ENCODE data around the gene RCBTB2.
"Not testable (repeated sequence)": the region's sequence is repeated elsewhere in the genome, so short reads cannot be mapped to it uniquely, and the experiment has no call there.

RCBTB2 gene

DNA sequence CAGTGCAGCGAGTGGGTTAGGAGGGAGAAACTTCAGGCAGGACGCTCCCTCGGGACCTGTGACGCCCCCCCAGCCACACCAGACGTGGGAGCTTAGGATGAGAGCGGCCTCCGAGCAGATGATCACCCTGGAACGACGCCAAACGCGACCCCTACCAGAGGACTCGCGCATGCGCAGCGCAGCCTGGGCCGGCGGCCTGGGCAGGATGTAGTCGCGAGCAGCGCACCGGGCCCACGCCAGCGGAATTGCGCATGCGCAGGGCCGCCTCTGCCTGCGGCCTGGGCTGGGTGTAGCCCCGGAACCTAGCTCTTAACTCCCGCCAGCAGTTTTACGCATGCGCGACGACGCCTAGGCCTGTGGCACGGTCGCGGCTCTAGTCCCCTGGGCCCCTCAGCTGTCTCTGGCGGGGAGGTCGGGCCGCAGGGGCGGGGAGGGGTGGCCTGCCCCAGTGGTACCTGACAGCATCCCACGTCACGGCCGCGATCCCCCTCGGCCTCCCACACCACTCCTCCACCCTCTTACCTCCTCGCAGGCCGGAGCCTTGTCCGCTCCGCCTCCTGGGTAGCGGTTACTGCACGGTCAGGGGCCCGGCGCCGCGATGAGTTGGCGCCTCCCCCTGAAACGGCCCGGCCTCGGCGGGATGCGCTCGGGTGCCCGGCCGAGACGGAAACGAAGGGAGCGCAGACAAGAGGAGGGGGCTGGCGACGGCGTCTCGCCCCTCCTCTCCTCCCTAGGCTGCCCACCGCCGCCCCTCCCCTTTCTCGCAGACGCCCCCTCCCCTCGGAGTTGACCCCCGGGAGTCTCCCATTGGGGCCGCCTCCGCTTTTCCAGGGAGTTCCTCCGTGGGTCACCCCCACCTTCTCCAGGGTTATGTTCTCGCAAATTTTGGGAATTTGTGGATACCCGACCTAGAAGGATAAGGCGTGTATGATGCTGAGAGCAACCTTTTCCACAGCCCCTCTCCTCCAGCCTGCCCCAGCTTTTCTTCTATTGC lies at the start of gene RCBTB2:
TSS of gene RCBTB2 (minus strand) at position 575 of the 994 bp plus-strand sequence. CDS start 11,141 bp downstream, outside the sequence.
- DNase-seq (ENCODE audit: low read depth, low spot score) = peak; percentile 79

DNA sequence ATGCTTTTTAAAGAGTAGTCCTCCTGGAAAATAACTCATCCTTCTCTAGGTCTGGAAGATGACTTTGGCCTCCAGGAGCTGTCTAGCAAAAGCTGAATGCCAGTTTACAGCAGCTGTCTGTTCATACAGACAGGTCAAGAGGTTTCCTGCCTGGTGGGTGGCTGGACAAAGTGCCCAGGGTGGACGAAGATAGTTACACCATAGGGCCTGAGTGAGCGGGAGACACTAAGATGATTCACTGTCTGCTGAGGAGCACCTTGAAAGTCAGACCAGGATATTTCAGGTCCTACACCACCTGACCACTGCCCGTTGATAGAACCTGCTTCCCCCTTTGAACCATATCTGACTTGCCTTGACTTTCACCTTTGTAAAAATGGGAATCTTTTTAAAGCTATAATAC lies 49.2 kb upstream of the RCBTB2 start:
- DNase-seq (ENCODE audit: low read depth, low spot score) = no peak

DNA sequence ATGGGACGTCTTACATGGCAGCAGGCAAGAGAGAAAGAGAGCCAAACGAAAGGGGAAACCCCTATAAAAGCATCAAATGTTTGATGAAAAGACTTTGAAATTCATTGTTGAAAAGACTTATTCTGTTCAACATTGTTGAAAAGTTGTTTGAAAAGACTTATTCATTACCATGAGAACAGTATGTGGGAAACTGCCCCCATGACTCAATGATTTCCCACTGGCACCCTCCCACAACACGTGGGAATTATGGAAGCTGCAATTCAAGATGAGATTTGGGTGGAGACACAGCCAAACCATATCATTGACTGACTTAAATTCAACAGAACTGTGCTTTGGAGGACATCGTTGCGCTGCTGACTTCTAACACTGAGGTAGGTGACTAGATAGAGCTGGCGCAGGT lies 48.0 kb upstream of the RCBTB2 start:
- DNase-seq (ENCODE audit: low read depth, low spot score) = no peak

DNA sequence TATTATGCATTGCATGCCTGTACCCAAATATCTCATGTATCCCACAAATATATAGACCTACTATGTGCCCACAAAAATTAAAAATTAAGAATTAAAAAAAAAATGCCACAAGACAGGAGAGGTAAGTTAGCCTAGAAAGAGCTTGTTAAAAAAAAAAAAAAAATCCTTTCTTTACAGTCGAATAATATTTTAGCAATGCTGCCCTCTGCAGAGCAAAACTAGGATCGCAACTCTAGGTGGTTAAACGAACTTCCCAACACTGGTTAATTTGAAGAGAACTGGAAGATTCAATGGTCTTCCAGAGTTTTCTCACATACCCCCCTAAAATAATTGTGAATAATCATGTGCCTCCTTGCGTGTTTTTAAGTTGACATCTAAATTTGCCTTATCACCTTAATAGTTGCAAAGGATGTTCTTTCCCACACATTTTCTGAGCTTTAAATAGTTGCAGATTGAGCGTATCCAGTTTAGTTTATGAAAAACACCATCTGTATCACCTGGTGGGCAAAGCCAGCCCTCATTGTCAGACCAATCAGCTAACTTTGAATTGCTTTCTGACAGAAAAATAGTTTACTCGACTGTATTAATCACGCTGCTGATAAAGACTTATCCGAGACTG lies 47.4 kb upstream of the RCBTB2 start:
- DNase-seq (ENCODE audit: low read depth, low spot score) = no peak

DNA sequence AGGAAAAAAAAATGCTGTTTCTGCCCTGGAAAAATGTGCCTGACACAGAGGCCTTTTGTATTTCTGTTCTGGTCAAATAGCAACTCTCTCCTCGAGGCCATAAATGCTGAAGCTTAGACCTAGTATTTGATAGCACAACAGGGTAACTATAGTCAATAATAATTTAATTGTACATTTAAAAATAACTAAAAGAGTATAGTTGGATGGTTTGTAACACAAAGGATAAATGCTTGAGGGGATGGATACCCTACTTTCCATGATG lies 47.0 kb upstream of the RCBTB2 start:
- not testable (repeated sequence) for DNase-seq (ENCODE audit: low read depth, low spot score)

DNA sequence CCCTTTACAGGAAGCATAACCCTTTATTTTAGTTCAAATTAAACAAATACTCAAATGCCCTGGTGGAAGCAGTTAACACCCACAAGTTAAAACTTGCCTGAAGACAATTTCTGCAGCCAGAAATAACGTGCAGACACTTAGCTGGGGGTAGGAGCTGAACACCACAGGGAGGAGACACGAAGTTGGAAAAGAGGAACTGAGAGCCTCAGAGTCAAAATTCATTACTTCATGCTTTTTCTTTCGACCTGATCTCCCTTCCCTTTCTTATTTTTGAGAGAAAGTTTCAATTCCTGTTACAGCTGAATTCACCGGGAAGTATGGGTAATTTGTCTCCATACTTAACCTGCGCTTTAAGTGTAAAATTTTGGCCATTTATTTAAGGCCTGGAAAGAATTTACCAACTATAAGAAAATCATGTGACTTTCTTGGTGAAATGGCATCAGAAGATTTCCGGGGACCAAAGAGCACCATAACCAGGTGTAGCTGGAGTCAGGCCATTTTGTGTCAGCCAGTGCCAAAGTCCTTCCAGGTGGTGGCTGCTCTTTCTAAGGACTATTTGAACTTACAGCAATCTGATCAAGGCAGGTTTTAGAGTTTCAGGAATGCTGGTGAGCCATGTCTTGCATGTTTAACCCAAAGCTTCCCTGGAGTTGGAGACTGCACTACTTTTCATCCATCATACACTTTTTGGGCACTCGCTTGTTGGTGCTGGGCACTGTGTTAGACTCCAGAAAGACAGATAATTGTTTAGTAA lies 46.5 kb upstream of the RCBTB2 start:
- no peak for DNase-seq (ENCODE audit: low read depth, low spot score)

DNA sequence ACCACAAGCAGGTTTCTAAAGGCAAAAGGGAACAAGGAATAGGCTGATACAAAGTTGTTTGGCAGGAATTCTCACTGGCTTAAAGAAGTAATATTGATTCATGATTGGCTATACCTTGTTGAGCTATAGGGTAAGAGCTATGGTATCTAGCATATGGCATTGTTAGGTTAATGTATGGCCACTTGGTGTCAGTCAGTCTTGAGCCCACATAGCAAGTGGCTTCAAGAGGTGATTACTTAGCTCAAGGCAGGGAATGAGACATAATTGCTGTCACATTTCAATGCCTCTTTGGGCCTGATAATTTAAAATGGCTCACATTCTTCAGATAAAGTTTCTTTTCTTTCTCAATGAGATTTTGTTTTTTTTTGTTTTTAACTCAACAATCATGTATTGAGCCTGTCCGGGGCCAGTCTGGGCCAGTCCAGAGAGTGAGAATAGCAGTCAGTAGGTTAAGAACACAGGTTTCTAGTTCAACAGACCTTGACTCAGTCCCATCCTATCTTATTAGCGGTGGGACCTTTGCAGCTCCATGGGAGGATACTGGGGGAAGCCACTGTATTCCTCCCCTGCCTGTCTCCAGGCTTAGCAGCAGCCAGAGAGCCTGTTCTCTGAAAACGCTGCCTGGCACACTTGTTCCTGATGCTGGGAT lies 45.8 kb upstream of the RCBTB2 start:
- DNase-seq (ENCODE audit: low read depth, low spot score) = no peak

DNA sequence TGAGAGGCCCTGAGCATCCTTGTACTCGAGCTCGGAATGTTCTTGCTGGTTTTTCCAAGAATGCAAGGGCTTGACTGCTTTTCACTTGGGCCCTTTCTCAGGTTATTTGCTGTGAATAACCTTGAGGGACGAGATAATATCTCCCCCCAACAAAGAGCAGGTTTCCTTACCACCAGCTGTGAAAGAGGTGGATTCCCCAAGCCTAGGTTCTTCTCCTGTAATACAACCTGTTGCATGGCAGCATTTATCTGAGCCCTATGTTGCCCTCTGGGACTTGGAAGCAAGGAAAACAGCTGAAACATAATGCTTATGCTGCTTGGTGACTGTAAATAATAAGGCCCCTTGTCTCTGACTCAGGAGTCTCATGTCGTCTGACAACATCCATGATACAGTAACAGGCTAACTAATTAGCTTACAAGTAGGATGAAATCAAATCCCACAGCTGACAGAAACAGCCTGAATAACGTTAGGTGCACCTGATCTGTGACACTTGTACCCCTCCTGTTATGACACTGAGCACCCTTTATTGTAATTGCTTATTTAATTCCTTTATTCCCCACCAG lies 43.6 kb upstream of the RCBTB2 start:
- no peak for DNase-seq (ENCODE audit: low read depth, low spot score)

DNA sequence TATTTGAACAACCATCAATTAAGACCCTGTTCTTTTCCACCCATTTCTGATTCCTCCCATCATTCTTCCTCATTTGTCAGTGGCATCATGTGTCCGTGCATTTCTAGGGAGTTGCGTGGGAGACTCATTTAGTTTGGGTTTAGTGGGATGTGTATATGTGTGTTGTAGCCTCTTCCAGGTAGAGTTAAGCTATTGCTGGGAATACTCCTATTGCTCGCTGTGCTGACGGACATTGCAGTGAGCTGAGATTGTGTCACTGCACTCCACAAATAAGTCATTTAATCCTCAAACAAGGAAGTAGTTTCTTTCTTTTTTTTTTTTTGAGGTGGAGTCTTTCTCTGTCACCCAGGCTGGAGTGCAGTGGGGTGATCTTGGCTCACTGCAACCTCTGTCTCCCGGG lies 42.2 kb upstream of the RCBTB2 start:
- no peak for DNase-seq (ENCODE audit: low read depth, low spot score)

DNA sequence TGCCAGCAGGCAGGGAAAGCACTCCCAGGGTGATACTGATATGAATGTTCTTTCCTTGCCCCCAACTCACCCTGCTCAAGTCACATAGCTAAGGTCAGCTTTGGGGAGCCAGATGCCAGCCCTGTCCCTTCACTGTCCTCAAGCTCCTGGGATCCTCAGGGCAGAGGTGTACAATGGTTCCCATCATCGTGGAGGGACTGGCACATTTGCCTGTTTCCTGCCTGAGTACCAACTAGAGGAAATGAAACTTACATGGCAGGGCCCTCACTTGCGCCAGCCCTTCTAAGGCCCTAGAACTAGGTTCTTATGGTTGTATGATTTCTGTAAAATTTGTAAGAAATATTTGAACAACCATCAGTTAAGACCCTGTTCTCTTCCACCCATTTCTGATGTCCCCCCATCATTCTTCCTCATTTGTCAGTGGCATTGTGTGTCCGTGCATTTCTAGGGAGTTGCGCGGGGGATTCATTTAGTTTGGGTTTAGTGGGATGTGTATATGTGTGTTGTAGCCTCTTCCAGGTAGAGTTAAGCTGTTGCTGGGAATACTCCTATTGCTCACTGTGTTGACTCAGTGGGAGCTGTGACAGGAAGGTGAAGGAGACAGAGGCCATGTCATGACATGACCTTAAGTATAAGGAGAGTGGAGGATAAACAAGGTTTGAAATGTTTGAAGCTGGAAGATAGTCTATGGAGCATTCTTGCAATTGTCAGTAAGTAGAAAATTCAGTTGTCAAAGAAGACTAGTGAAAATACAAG lies 41.3 kb upstream of the RCBTB2 start:
- DNase-seq (ENCODE audit: low read depth, low spot score) = no peak

DNA sequence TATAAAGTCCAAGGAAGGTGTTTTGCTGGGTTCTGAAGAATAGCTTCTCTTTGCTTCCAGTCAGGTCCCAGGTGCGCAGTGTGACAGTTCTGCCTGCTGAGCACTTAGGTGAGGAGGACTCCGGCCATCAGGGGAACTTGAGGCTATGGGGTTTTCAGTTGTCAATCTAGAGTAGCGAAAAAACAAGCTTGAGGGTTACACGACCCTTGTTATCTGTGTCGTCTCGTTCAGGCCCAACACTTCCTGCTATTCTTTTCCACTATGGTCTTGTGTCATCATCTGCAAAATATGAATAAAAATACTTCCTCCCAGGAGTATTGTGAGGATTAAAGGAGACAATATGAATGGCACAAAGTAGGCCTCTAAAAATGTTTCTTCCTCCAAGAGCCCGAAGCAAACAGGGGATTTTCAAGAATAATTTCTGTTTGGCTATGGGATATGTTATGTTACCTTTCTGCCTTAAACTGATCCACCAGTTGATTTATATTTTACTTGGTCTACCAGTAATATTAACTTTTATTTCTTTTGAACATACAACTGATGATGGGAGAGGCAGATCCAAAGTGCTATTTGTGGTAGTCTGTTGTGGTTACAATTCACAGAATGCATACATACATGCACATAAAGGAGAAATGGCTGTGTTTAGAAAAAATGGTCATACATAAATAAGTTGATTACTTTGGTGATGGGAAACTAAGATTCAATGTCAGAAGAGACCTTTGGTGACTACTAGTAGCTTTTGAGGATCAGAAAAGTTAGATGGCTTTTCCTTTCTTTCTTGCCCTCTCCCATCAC lies 40.5 kb upstream of the RCBTB2 start:
- DNase-seq (ENCODE audit: low read depth, low spot score) = no peak

DNA sequence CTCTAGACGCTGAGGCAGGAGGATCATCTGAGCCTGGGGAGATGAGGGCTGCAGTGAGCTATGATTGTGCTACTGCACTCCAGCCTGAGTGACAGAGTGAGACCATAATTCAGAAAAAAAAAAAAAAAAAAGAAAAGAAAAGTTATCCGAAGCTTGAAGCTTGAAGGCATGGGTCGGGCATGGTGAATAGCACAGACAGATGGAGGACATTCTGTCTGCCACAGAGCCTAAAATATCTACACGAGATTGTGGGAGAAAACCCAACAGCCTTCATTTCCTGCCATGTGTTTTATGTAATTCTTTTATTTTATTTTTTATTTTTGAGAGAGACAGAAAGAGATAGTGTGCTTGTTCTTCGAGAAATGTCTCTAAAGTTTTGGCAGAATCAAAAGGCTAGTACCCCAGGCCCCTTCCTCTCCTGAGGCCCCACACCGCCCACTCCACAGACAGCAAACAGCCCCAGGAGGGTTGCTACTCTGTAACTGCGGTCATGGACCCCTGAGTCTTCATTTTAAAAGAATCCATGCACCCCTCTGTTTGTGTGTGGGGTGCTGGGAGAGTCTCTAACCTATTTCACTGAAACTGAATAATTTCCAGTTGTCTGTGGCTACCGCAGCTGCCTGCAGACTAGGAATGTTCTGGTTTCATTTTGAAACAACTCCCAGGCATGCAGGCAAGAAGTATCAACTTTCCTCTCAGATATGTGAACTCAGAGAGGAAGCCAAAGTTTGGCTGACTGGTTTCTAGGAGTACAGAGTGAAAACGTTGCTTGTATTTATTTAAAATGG lies 38.4 kb upstream of the RCBTB2 start:
- DNase-seq (ENCODE audit: low read depth, low spot score) = no peak

DNA sequence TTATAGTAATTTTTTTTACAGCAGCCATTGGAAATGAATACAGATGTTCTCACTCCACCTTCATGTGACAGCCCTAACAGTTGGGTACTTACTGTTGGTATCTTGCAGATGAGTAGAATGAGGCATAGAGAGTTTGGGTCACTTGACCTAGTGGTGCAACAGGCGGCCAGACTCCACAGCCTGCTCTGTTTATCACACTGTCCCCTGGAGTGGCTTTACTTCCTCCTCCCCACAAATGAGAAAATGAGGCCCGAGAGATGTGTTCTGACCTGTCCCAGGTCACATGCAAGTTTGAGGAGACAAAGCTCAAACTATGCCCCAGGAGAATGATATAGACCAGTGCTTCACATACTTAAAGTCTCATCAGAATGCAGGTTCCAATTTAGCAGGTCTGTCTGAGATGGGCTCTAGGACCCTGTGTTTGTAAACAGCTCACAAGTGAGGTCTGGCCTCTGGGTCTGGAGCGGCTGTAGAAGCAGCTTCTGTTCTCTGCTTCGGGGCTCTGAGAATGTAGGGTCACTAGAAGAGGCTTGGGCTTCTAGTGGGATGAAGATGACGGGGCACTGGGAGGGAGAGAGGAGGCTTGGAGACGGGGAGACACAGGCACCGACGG lies 37.4 kb upstream of the RCBTB2 start:
- DNase-seq (ENCODE audit: low read depth, low spot score) = no peak

DNA sequence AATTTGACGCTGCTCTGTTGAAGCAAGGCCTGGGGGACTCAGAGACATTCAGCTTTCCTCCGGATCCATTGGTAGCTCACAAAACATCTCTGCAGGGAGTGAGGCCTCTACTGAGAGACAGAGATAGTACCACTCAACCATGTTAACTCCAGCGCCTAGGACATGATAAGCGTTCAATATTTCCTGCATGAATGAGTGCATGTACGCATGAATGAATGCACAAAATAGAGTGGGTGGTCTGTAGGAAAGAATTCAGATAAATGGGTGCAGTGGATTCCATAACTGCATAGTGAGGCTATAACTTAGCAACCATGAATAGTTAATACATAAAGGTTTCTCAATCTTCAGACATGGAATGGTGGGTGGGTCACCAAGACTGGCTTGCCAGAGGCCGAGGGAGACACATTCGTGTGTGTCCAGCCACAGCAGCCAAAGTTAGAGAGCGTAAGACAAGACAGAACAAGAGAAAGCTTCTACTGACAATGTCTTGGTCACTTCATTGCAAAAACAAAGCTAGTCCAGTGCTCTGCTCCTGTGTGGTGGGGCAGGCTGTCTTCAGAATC lies 36.3 kb upstream of the RCBTB2 start:
- DNase-seq (ENCODE audit: low read depth, low spot score) = no peak

DNA sequence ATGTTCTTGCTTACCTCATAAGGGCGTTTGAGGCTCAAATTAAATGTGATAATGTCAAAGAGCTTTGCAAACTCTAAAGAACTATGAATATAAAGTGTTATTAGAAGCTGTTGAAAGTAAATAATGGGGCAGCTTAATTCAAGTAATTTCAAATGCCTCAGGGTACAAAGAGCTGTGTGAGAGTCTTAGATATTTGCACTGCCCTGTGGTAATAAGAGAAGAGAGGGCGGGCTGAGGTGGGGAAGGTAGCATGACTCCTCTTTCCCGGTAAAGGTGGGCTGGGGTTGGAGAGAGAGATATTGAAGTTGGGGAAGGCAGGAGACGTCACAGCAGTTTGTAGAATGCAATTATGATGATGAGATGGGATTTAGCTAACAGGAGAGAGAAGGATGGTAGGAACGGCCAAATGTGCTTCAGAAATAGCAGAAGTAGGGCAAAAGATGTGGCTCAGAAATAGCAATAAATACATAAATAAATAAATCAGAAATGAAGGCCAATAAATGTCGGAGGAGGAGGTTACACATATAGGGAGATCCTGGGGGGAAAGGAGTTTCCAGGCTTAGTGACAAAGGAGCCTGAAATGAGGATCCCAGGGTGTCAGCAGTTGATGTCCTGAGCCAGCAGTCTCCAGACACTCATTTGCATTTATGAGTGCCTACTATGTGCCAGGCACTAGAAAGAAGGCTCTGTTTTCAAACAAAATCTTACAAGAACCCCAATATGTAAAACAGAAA lies 35.7 kb upstream of the RCBTB2 start:
- DNase-seq (ENCODE audit: low read depth, low spot score) = no peak

DNA sequence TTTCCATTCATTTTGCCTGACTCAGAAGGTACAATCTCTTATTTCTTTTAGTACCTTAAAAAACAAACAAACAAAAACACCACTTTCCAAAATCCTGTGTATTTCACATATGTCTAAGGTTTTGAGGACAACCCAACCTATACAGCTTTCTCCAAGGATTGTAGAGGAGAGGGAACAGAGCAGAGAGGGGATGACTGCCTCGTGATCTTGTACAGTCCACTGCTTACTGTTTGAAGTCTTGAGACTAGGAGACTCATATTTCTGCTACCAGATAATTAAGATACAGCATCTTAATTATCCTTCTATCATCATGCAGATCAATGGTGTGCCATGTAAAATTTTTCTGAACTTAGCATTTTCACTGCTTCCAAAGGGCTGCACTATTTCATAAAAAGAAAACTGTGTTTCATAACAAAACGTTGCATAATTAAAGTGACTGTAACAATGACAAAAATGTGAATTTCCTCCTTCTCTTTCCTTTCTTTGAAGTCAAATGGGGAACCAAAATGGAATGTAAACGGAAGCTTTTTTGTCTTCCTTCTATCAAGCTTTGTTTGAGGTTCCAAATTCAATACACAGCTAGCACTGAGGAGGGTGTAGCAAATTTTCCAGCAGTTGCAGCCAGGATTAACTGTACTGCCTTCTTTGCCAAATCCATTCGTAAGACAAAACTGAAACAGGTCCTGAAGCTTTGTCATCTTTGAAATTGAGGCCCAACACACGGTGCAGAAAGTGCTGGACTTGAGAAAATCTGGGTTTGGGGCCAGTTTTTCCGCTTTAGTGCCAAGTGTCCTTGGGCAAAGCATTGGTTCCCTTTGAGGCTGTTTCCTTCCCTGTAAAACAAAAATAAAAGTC lies 34.9 kb upstream of the RCBTB2 start:
- DNase-seq (ENCODE audit: low read depth, low spot score) = no peak

DNA sequence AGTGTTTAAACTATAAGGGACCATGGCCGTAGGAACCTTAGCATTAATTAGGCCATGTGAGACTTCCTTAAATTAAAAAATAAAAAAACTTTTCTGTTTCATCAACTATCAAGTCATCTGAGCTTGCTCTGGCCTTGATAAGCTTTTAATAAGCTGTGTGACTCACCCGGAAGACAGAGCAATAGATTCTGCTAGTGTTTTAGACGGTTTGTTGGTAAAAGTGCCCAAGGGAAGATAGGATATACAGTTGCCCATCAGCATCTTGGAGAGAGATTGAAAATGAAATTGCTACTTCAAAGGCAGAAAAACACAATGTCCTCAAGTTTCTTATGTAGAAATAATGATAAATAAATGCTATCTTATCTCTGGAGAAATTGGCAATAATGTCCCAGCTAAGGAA lies 31.2 kb upstream of the RCBTB2 start:
- no peak for DNase-seq (ENCODE audit: low read depth, low spot score)

All from iPS DF 19.7 (cell line).